Skeletal muscle tissue (tissue), 4 donors: ENCODE measurements around the gene ADK. TPM values are rescaled to one million over a fixed set of nuclear protein-coding genes. Genes with fewer than 3 reads are reported as not detected.
"Not testable (repeated sequence)": the region's sequence is repeated elsewhere in the genome, so short reads cannot be mapped to it uniquely, and the experiment has no call there.

Experiments used
- H3K27ac ChIP-seq: one replicate; pipeline ENCODE4 v1.7.0; 2013; ENCODE audit warnings: mild to moderate bottlenecking, low read depth, low read length, inconsistent platforms
- H3K27me3 ChIP-seq, 3 donors: one replicate each; pipeline ENCODE4 v1.7.0; 2013; ENCODE audit warnings: low read length in 3 of 3; ENCODE audit not compliant: control insufficient read depth in 3 of 3, insufficient read depth in 3 of 3
- H3K36me3 ChIP-seq, 3 donors: one replicate each; pipeline ENCODE4 v1.7.0; 2013; ENCODE audit warnings: low read length in 3 of 3; ENCODE audit not compliant: control insufficient read depth in 3 of 3, insufficient read depth in 3 of 3
- H3K4me1 ChIP-seq, 3 donors: one replicate each; pipeline ENCODE4 v1.7.0; 2013; ENCODE audit warnings: low read length in 3 of 3, mild to moderate bottlenecking in 3 of 3; ENCODE audit not compliant: control insufficient read depth in 3 of 3, insufficient read depth in 3 of 3
- H3K4me3 ChIP-seq, 3 donors: one replicate each; pipeline ENCODE4 v1.7.0; 2013; ENCODE audit warnings: low read length in 3 of 3
- H3K9ac ChIP-seq, 3 donors: one replicate each; pipeline ENCODE4 v1.7.0; 2013; ENCODE audit warnings: low read length in 3 of 3, mild to moderate bottlenecking in 3 of 3, moderate library complexity in 2 of 3, low read depth in 1 of 3
- H3K9me3 ChIP-seq, 3 donors: one replicate each; pipeline ENCODE4 v1.7.0; 2013; ENCODE audit warnings: low read length in 3 of 3; ENCODE audit not compliant: control insufficient read depth in 3 of 3
- total RNA-seq: library from RNA; depleted of rRNA; stranded (reverse); fragments of >200 nt; gene quantifications from one replicate; pipeline ENCODE4 v1.2.3, GENCODE V29; 2014
- donor health status: Osteomylitis.

The ADK gene
- total RNA-seq, 1 donor from 2014 or later: 28.2 TPM

- Histone ChIP-seq H3K9me3 (no peaks in the 10 kb centered on the region), H3K9ac (peak overlapping the region; percentile 78 to 94 (median 83)), H3K4me1 (peaks cover 5 to 15% (median 8%) of the 10 kb centered on the region in 3 donors), H3K27ac (peak overlapping the region; percentile 88), H3K27me3 (no peaks in the 10 kb centered on the region), H3K4me3 (peak overlapping the region; percentile 92 to 96 (median 95)), H3K36me3 (no peaks in the 10 kb centered on the region)
These were observed 26.2 kb downstream of the ADK start for GRCh38 chr10:74177140-74177677.

GRCh38 chr10:74178042-74178791, 27.2 kb downstream of the ADK start:
- no peak overlapping the region for H3K27ac ChIP-seq
- H3K4me1 ChIP-seq: peaks cover 5 to 15% (median 8%) of the 10 kb centered on the region in 3 donors
- H3K4me3 ChIP-seq: no peak overlapping the region
- H3K9me3 ChIP-seq: no peaks in the 10 kb centered on the region
- no peaks in the 10 kb centered on the region for H3K36me3 ChIP-seq
- no peaks in the 10 kb centered on the region for H3K27me3 ChIP-seq
- no peak overlapping the region for H3K9ac ChIP-seq

GRCh38 chr10:74179111-74179710, 28.2 kb downstream of the ADK start:
- no peak overlapping the region for H3K27ac ChIP-seq
- H3K27me3 ChIP-seq: no peaks in the 10 kb centered on the region
- no peak overlapping the region for H3K9ac ChIP-seq
- no peak overlapping the region for H3K4me3 ChIP-seq
- H3K9me3 ChIP-seq: no peaks in the 10 kb centered on the region
- H3K36me3 ChIP-seq: no peaks in the 10 kb centered on the region
- peaks cover 5 to 15% (median 8%) of the 10 kb centered on the region in 3 donors for H3K4me1 ChIP-seq

GRCh38 chr10:74186678-74187077, 35.7 kb downstream of the ADK start:
- no peak overlapping the region for H3K9ac ChIP-seq
- peaks cover 0 to 7% (median 0%) of the 10 kb centered on the region in 3 donors for H3K4me1 ChIP-seq
- H3K36me3 ChIP-seq: no peaks in the 10 kb centered on the region
- H3K27ac ChIP-seq: no peak overlapping the region
- H3K27me3 ChIP-seq: no peaks in the 10 kb centered on the region
- H3K4me3 ChIP-seq: no peak overlapping the region
- H3K9me3 ChIP-seq: no peaks in the 10 kb centered on the region

GRCh38 chr10:74187237-74187636, 36.2 kb downstream of the ADK start:
- Histone ChIP-seq H3K9me3 (no peaks in the 10 kb centered on the region), H3K9ac (no peak overlapping the region), H3K27me3 (no peaks in the 10 kb centered on the region), H3K4me3 (no peak overlapping the region), H3K36me3 (no peaks in the 10 kb centered on the region), H3K27ac (no peak overlapping the region), H3K4me1 (peaks cover 0 to 7% (median 0%) of the 10 kb centered on the region in 3 donors)

- H3K27me3 ChIP-seq, H3K9ac ChIP-seq, H3K36me3 ChIP-seq, H3K27ac ChIP-seq, H3K9me3 ChIP-seq, H3K4me1 ChIP-seq, H3K4me3 ChIP-seq: not testable (repeated sequence)
These were observed 37.6 kb downstream of the ADK start for GRCh38 chr10:74188617-74189016.

GRCh38 chr10:74189999-74190421, 39.0 kb downstream of the ADK start:
- Histone ChIP-seq H3K4me3 (no peak overlapping the region), H3K36me3 (no peaks in the 10 kb centered on the region), H3K9me3 (no peaks in the 10 kb centered on the region), H3K27me3 (no peaks in the 10 kb centered on the region), H3K9ac (no peak overlapping the region), H3K27ac (no peak overlapping the region), H3K4me1 (peaks cover 0 to 11% (median 0%) of the 10 kb centered on the region in 3 donors)

- Histone ChIP-seq H3K4me1 (peaks cover 0 to 11% (median 0%) of the 10 kb centered on the region in 3 donors), H3K4me3 (no peak overlapping the region), H3K36me3 (no peaks in the 10 kb centered on the region), H3K27ac (no peak overlapping the region), H3K9ac (no peak overlapping the region), H3K9me3 (no peaks in the 10 kb centered on the region), H3K27me3 (no peaks in the 10 kb centered on the region)
These were observed 39.5 kb downstream of the ADK start for GRCh38 chr10:74190494-74190893.

- no peaks in the 10 kb centered on the region for H3K9me3 ChIP-seq
These were observed 43.5 kb downstream of the ADK start for GRCh38 chr10:74194545-74194944.

GRCh38 chr10:74194999-74195398, 44.0 kb downstream of the ADK start:
- H3K9me3 ChIP-seq: no peaks in the 10 kb centered on the region
- H3K4me1 ChIP-seq: peaks cover 0 to 14% (median 0%) of the 10 kb centered on the region in 3 donors
- H3K9ac ChIP-seq: no peak overlapping the region
- no peak overlapping the region for H3K27ac ChIP-seq
- no peaks in the 10 kb centered on the region for H3K36me3 ChIP-seq
- H3K4me3 ChIP-seq: no peak overlapping the region
- no peaks in the 10 kb centered on the region for H3K27me3 ChIP-seq

More at GRCh38 chr10:74194545-74194944, 43.5 kb downstream of the ADK start:
- Histone ChIP-seq H3K27ac (no peak overlapping the region), H3K4me3 (no peak overlapping the region), H3K9ac (no peak overlapping the region), H3K36me3 (no peaks in the 10 kb centered on the region), H3K27me3 (no peaks in the 10 kb centered on the region), H3K4me1 (peaks cover 0 to 14% (median 0%) of the 10 kb centered on the region in 3 donors)
